Fibroblast of lung (primary cell): ENCODE results near the gene STEAP1B. TPM values are rescaled to one million over a fixed set of nuclear protein-coding genes. Genes with fewer than 3 reads are reported as not detected.

Experiments used
- DNase-seq, 2 donors: peaks; one replicate each; pipeline versions ENCODE4 v3.0.0 to v3.0.0-alpha.2; 2010; ENCODE audit warnings: low read depth in 2 of 2
- H2AFZ ChIP-seq: 2 replicates; pipeline ENCODE4 v1.5.1; 2012; ENCODE audit warnings: low read length, control low read depth, inconsistent platforms
- H3K27ac ChIP-seq: 2 replicates; pipeline ENCODE4 v1.5.1; 2011; ENCODE audit warnings: low read length, control low read depth; ENCODE audit not compliant: insufficient read depth
- H3K27me3 ChIP-seq: 2 replicates; pipeline ENCODE4 v1.5.1; 2011; ENCODE audit warnings: mild to moderate bottlenecking, low read length; ENCODE audit not compliant: control insufficient read depth, insufficient read depth
- H3K36me3 ChIP-seq: 2 replicates; pipeline ENCODE4 v1.5.1; 2011; ENCODE audit warnings: low read length; ENCODE audit not compliant: control insufficient read depth, insufficient read depth
- H3K4me1 ChIP-seq: 2 replicates; pipeline ENCODE4 v1.5.1; 2011; ENCODE audit warnings: low read length; ENCODE audit not compliant: control insufficient read depth, insufficient read depth; ENCODE audit errors: extremely low read depth
- H3K4me2 ChIP-seq: 2 replicates; pipeline ENCODE4 v1.5.1; 2011; ENCODE audit warnings: low read length, control low read depth; ENCODE audit not compliant: insufficient read depth; ENCODE audit errors: extremely low read depth
- H3K4me3 ChIP-seq, 4 experiments: fragments of 200-600 bp in 1 of 4; sonication (generic) in 1 of 4; replicated peaks in 1 of 4; 2 replicates each; pipeline ENCODE4 v1.5.1; 2011 to 2016; ENCODE audit warnings: low read length in 4 of 4, low read depth in 3 of 4, mild to moderate bottlenecking in 3 of 4, control low read depth in 2 of 4, inconsistent platforms in 1 of 4, mixed read lengths in 1 of 4; ENCODE audit not compliant: insufficient read depth in 1 of 4; ENCODE audit errors: control extremely low read depth in 1 of 4
- H3K79me2 ChIP-seq: 2 replicates; pipeline ENCODE4 v1.5.1; 2012; ENCODE audit warnings: mild to moderate bottlenecking, low read length, inconsistent platforms; ENCODE audit not compliant: control insufficient read depth, insufficient read depth
- H3K9ac ChIP-seq: 2 replicates; pipeline ENCODE4 v1.5.1; 2011; ENCODE audit warnings: mild to moderate bottlenecking, low read length, control low read depth; ENCODE audit not compliant: insufficient read depth
- H3K9me3 ChIP-seq: 2 replicates; pipeline ENCODE4 v1.5.1; 2012; ENCODE audit warnings: low read depth, low read length; ENCODE audit not compliant: control insufficient read depth, insufficient read depth
- H4K20me1 ChIP-seq: 2 replicates; pipeline ENCODE4 v1.5.1; 2011; ENCODE audit warnings: low read length; ENCODE audit not compliant: control insufficient read depth, insufficient read depth; ENCODE audit errors: extremely low read depth
- CTCF ChIP-seq, 2 donors: IDR thresholded peaks in 1 of 2; conservative IDR thresholded peaks in 1 of 2; 1 replicate in 1 of 2; 2 replicates in 1 of 2; pipeline ENCODE4 v1.5.1; 2011 to 2012; ENCODE audit warnings: low read length in 2 of 2, control low read depth in 1 of 2, inconsistent platforms in 1 of 2, low read depth in 1 of 2, mild to moderate bottlenecking in 1 of 2
- EZH2 ChIP-seq: IDR thresholded peaks from 2 replicates; pipeline ENCODE4 v1.5.1; 2012; ENCODE audit warnings: low read length, control low read depth, mild to moderate bottlenecking; ENCODE audit errors: missing control alignments
- polyA plus RNA-seq, 2 donors: library from polyadenylated mRNA; depleted of rRNA in 1 of 2; stranded (reverse) in 1 of 2; unstranded in 1 of 2; fragments of >200 nt; gene quantifications; 2 replicates each; pipeline ENCODE4 v1.2.1, GENCODE V29; 2011 to 2012; ENCODE audit warnings: missing spikeins in 1 of 2
- total RNA-seq: library from RNA; depleted of rRNA; stranded (reverse); fragments of >200 nt; gene quantifications from 2 replicates; pipeline ENCODE4 v1.2.1, GENCODE V29; 2014

STEAP1B gene
- total and polyA plus RNA-seq, 2 donors (not counting 1 experiment from before 2014, with no cell fraction given): 11.4 to 14.7 TPM

GRCh38 chr7:22447762-22448161 lies 52.2 kb downstream of the STEAP1B start:
- Histone ChIP-seq H3K9me3 (no peaks in the 10 kb centered on the region), H3K79me2 (no peaks in the 10 kb centered on the region), H3K4me1 (no peaks in the 10 kb centered on the region), H3K4me2 (no peak overlapping the region), H3K36me3 (no peaks in the 10 kb centered on the region), H3K4me3 (no peak overlapping the region), H3K27me3 (no peaks in the 10 kb centered on the region), H3K27ac (no peak overlapping the region), H4K20me1 (no peaks in the 10 kb centered on the region), H2AFZ (no peak overlapping the region), H3K9ac (no peak overlapping the region)
- TF ChIP-seq EZH2 (no peak), CTCF (conservative IDR thresholded peaks at IDR 0.05 in 1 of 2, IDR thresholded peaks at IDR 0.05 in 1 of 2; ENCODE audit: low read depth in 1 of 2, low read length in 2 of 2) (no peak)
- DNase-seq: no peak

- Histone ChIP-seq H3K4me1 (no peaks in the 10 kb centered on the region), H3K27me3 (no peaks in the 10 kb centered on the region), H3K4me3 (no peak overlapping the region), H3K79me2 (no peaks in the 10 kb centered on the region), H4K20me1 (no peaks in the 10 kb centered on the region), H3K9ac (no peak overlapping the region), H3K4me2 (no peak overlapping the region), H3K27ac (no peak overlapping the region), H3K36me3 (no peaks in the 10 kb centered on the region), H2AFZ (no peak overlapping the region), H3K9me3 (no peaks in the 10 kb centered on the region)
- no peak for TF ChIP-seq EZH2
- no peak for TF ChIP-seq CTCF (conservative IDR thresholded peaks at IDR 0.05 in 1 of 2, IDR thresholded peaks at IDR 0.05 in 1 of 2; ENCODE audit: low read depth in 1 of 2, low read length in 2 of 2)
- no peak for DNase-seq
These were observed 53.0 kb downstream of the STEAP1B start for GRCh38 chr7:22447008-22447407.

GRCh38 chr7:22445853-22446252 lies 54.1 kb downstream of the STEAP1B start:
- Histone ChIP-seq H2AFZ (no peak overlapping the region), H3K9me3 (no peaks in the 10 kb centered on the region), H3K79me2 (no peaks in the 10 kb centered on the region), H3K36me3 (no peaks in the 10 kb centered on the region), H3K27me3 (no peaks in the 10 kb centered on the region), H3K4me2 (no peak overlapping the region), H3K4me3 (no peak overlapping the region), H4K20me1 (no peaks in the 10 kb centered on the region), H3K9ac (no peak overlapping the region), H3K4me1 (no peaks in the 10 kb centered on the region), H3K27ac (no peak overlapping the region)
- DNase-seq: no peak
- TF ChIP-seq EZH2 (no peak), CTCF (conservative IDR thresholded peaks at IDR 0.05 in 1 of 2, IDR thresholded peaks at IDR 0.05 in 1 of 2; ENCODE audit: low read depth in 1 of 2, low read length in 2 of 2) (no peak)
